ENCODE results near the gene SHANK3. TPM values are rescaled to one million over a fixed set of nuclear protein-coding genes. Genes with fewer than 3 reads are reported as not detected.

The SHANK3 gene
- polyA plus RNA-seq, 1 donor (not counting 4 experiments of a cell fraction or from before 2014, with no cell fraction given) = 1.00 TPM

DNA sequence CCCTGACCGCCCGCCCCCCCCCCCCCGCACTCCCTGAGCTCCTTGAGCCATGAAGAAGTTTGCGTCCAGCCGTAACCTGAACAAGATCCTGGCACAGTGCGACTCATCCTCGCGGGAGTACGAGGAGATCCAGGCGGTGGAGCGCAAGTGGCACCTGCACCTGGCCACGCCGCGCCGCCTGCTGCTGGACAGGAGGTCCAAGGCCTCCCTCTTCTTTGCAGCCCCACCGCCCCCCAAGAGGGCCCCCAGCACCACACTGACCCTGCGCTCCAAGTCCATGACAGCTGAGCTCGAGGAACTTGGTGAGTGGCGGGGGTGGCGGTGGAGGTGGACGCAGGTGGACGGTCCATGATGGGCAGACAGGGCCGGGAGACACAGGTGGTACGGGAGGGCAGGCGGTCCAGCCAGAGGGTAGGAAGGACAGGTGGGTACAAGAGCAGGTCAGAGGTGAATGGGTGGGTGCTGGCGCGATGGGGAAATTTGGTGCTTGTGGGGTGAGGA lies 33.3 kb downstream of the SHANK3 start:
- H3K27me3 ChIP-seq (ENCODE audit: control insufficient read depth, extremely low read depth, insufficient read depth, low read length) = no peaks in the 10 kb centered on the region
- DNase-seq (ENCODE audit: low read depth, low spot score) (no peak), FAIRE-seq (no peak)
- H3K79me2 ChIP-seq (ENCODE audit: control insufficient read depth, insufficient read depth, low read length) = no peaks in the 10 kb centered on the region
- no peaks in the 10 kb centered on the region for H3K4me1 ChIP-seq (ENCODE audit: control insufficient read depth, extremely low read depth, insufficient read depth, low read length)
- no peaks in the 10 kb centered on the region for H3K9me1 ChIP-seq (ENCODE audit: control insufficient read depth, extremely low read depth, insufficient read depth, low read length)
- H2AFZ ChIP-seq (ENCODE audit: control insufficient read depth, low read length) = no peak overlapping the region
- H3K36me3 ChIP-seq (ENCODE audit: control insufficient read depth in 2 of 2, extremely low read depth in 1 of 2, insufficient read depth in 2 of 2, low read length in 2 of 2) = peaks cover 0 to 10% of the 10 kb centered on the region in 2 experiments
- no peak overlapping the region for H3K27ac ChIP-seq (ENCODE audit: control insufficient read depth, insufficient read depth, low read length)
- peaks cover 2% of the 10 kb centered on the region for H4K20me1 ChIP-seq (ENCODE audit: control insufficient read depth, extremely low read depth, insufficient read depth, low read length)
- TF ChIP-seq, protein P1, sequence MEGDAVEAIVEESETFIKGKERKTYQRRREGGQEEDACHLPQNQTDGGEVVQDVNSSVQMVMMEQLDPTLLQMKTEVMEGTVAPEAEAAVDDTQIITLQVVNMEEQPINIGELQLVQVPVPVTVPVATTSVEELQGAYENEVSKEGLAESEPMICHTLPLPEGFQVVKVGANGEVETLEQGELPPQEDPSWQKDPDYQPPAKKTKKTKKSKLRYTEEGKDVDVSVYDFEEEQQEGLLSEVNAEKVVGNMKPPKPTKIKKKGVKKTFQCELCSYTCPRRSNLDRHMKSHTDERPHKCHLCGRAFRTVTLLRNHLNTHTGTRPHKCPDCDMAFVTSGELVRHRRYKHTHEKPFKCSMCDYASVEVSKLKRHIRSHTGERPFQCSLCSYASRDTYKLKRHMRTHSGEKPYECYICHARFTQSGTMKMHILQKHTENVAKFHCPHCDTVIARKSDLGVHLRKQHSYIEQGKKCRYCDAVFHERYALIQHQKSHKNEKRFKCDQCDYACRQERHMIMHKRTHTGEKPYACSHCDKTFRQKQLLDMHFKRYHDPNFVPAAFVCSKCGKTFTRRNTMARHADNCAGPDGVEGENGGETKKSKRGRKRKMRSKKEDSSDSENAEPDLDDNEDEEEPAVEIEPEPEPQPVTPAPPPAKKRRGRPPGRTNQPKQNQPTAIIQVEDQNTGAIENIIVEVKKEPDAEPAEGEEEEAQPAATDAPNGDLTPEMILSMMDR (optimal IDR thresholded peaks at IDR 0.05 in 1 of 3, IDR thresholded peaks at IDR 0.05 in 1 of 3, conservative IDR thresholded peaks at IDR 0.05 in 1 of 3; ENCODE audit: extremely low read depth in 1 of 3, insufficient read depth in 2 of 3, low read length in 3 of 3) = no peak
- no peak for TF ChIP-seq EZH2 (IDR thresholded peaks at IDR 0.05; ENCODE audit: low read length)
- no peak overlapping the region for H3K9ac ChIP-seq (ENCODE audit: control insufficient read depth, extremely low read depth, insufficient read depth, low read length)
- no peak overlapping the region for H3K4me3 ChIP-seq (ENCODE audit: control insufficient read depth in 2 of 3, extremely low read depth in 1 of 3, insufficient read depth in 2 of 3, low read depth in 1 of 3, low read length in 3 of 3)
- no peak overlapping the region for H3K4me2 ChIP-seq (ENCODE audit: control insufficient read depth, extremely low read depth, insufficient read depth, low read depth, low read length)
- no peaks in the 10 kb centered on the region for H3K9me3 ChIP-seq (ENCODE audit: control insufficient read depth, low read depth, low read length)
- dilution Hi-C loops (cut with MboI; ENCODE audit: extremely low pct_ligation_motif_present, low sequenced_read_pairs) = no loop called here

GRCh38 chr22:50706481-50707125 lies 34.0 kb downstream of the SHANK3 start:
- H3K36me3 ChIP-seq (ENCODE audit: control insufficient read depth in 2 of 2, extremely low read depth in 1 of 2, insufficient read depth in 2 of 2, low read length in 2 of 2) = peaks cover 0 to 10% of the 10 kb centered on the region in 2 experiments
- dilution Hi-C loops (cut with MboI; ENCODE audit: extremely low pct_ligation_motif_present, low sequenced_read_pairs) = no loop called here

More at GRCh38 chr22:50706481-50707125, 34.0 kb downstream of the SHANK3 start:
- Histone ChIP-seq H3K27ac (ENCODE audit: control insufficient read depth, insufficient read depth, low read length) (no peak overlapping the region), H4K20me1 (ENCODE audit: control insufficient read depth, extremely low read depth, insufficient read depth, low read length) (peaks cover 2% of the 10 kb centered on the region), H3K4me3 (ENCODE audit: control insufficient read depth in 2 of 3, extremely low read depth in 1 of 3, insufficient read depth in 2 of 3, low read depth in 1 of 3, low read length in 3 of 3) (no peak overlapping the region), H3K27me3 (ENCODE audit: control insufficient read depth, extremely low read depth, insufficient read depth, low read length) (no peaks in the 10 kb centered on the region), H3K9me1 (ENCODE audit: control insufficient read depth, extremely low read depth, insufficient read depth, low read length) (no peaks in the 10 kb centered on the region), H3K9me3 (ENCODE audit: control insufficient read depth, low read depth, low read length) (no peaks in the 10 kb centered on the region), H3K4me2 (ENCODE audit: control insufficient read depth, extremely low read depth, insufficient read depth, low read depth, low read length) (no peak overlapping the region), H3K9ac (ENCODE audit: control insufficient read depth, extremely low read depth, insufficient read depth, low read length) (no peak overlapping the region), H3K4me1 (ENCODE audit: control insufficient read depth, extremely low read depth, insufficient read depth, low read length) (no peaks in the 10 kb centered on the region), H2AFZ (ENCODE audit: control insufficient read depth, low read length) (no peak overlapping the region), H3K79me2 (ENCODE audit: control insufficient read depth, insufficient read depth, low read length) (no peaks in the 10 kb centered on the region)
- FAIRE-seq = no peak
- TF ChIP-seq EZH2 (IDR thresholded peaks at IDR 0.05; ENCODE audit: low read length) = no peak
- TF ChIP-seq, protein P1 (optimal IDR thresholded peaks at IDR 0.05 in 1 of 3, IDR thresholded peaks at IDR 0.05 in 1 of 3, conservative IDR thresholded peaks at IDR 0.05 in 1 of 3; ENCODE audit: extremely low read depth in 1 of 3, insufficient read depth in 2 of 3, low read length in 3 of 3) = no peak
- DNase-seq (ENCODE audit: low read depth, low spot score) = no peak
